Esophagus muscularis mucosa (tissue), 4 donors: Measurements from ENCODE around the gene LRRC75B. TPM values are rescaled to one million over a fixed set of nuclear protein-coding genes. Genes with fewer than 3 reads are reported as not detected.

Experiments
- DNase-seq: peaks from one replicate; pipeline ENCODE4 v3.0.0-alpha.2; 2017; ENCODE audit errors: extremely low spot score
- H3K27ac ChIP-seq, 4 donors: fragments of 200-600 bp; sonication (generic); replicated peaks in 1 of 4; 1 replicate in 3 of 4; 2 replicates in 1 of 4; pipeline ENCODE4 v1.5.1; 2016 to 2019; ENCODE audit warnings: mild to moderate bottlenecking in 1 of 4
- H3K27me3 ChIP-seq, 4 donors: fragments of 200-600 bp; sonication (generic); one replicate each; pipeline versions ENCODE4 v1.5.1 to v1.6.0; 2016 to 2019
- H3K36me3 ChIP-seq, 4 donors: fragments of 200-600 bp; sonication (generic); one replicate each; pipeline ENCODE4 v1.5.1; 2016 to 2019
- H3K4me1 ChIP-seq, 4 donors: fragments of 200-600 bp; sonication (generic); one replicate each; pipeline ENCODE4 v1.5.1; 2016 to 2019
- H3K4me3 ChIP-seq, 4 donors: fragments of 200-600 bp; sonication (generic); 1 replicate in 2 of 4; 2 replicates in 2 of 4; pipeline ENCODE4 v1.5.1; 2016 to 2019; ENCODE audit warnings: mild to moderate bottlenecking in 4 of 4, moderate library complexity in 1 of 4
- H3K9me3 ChIP-seq, 4 donors: fragments of 200-600 bp; sonication (generic); 1 replicate in 3 of 4; 2 replicates in 1 of 4; pipeline ENCODE4 v1.5.1; 2016 to 2019
- CTCF ChIP-seq, 3 experiments: fragments of 200-600 bp in 2 of 3; fragments of 450-650 bp in 1 of 3; sonication (generic) in 2 of 3; IDR thresholded peaks; one replicate each; pipeline ENCODE4 v1.5.1; 2017 to 2019; ENCODE audit warnings: antibody characterized with exemption in 3 of 3, mild to moderate bottlenecking in 2 of 3, moderate library complexity in 1 of 3
- EP300 ChIP-seq: sonication (generic); formaldehyde crosslinking; IDR thresholded peaks from one replicate; pipeline ENCODE4 v1.6.1; 2017; ENCODE audit warnings: antibody characterized with exemption
- POLR2A ChIP-seq: fragments of 450-650 bp; IDR thresholded peaks from one replicate; pipeline ENCODE4 v1.6.1; 2017; ENCODE audit warnings: antibody characterized with exemption, moderate library complexity, mild to moderate bottlenecking, low read depth
- POLR2AphosphoS5 ChIP-seq, 2 donors: sonication (generic); formaldehyde crosslinking; IDR thresholded peaks; one replicate each; pipeline ENCODE4 v1.6.1; 2017; ENCODE audit warnings: antibody characterized with exemption in 2 of 2
- WGBS: methylation state at CpG from one replicate; pipeline ENCODE4 v1.1.5; 2018; 5-methylcytosine and 5-hydroxymethylcytosine counted together
- intact Hi-C: fragments of 100-400 bp; cut with DNase I; formaldehyde crosslinking; loops from one replicate; pipeline ENCODE4 v1.15.1; 2023
- total RNA-seq, 4 donors: library from RNA; depleted of rRNA; stranded (reverse); fragments of >200 nt; gene quantifications; one replicate each; pipeline versions ENCODE4 v1.1.0 to v1.2.1, GENCODE V29; 2016

The LRRC75B gene
- total RNA-seq, 4 donors from 2014 or later = 11.3 to 22.1 (median 18.1) TPM

- intact Hi-C loops = no loop called here
- Histone ChIP-seq H3K27me3 (no peaks in the 10 kb centered on the region), H3K9me3 (no peaks in the 10 kb centered on the region), H3K4me3 (no peak overlapping the region), H3K27ac (peak overlapping the region in 2 of 4 donors; percentile 55 to 73), H3K4me1 (peaks cover 57 to 94% (median 80%) of the 10 kb centered on the region in 4 donors), H3K36me3 (peaks cover 8 to 55% (median 37%) of the 10 kb centered on the region in 4 donors)
- TF ChIP-seq EP300 = no peak
- TF ChIP-seq CTCF (IDR thresholded peaks at IDR 0.05) = no peak
- TF ChIP-seq POLR2AphosphoS5 (IDR thresholded peaks at IDR 0.05) = no peak
- no peak for TF ChIP-seq POLR2A
- DNase-seq = no peak
- WGBS = 92% methylated on average over 2 of the region's 2 CpGs
Observed at GRCh38 chr22:24563246-24563645, 29.6 kb downstream of the LRRC75B start.

- Histone ChIP-seq H3K4me3 (no peak overlapping the region), H3K27ac (no peak overlapping the region), H3K36me3 (peaks cover 10 to 47% (median 39%) of the 10 kb centered on the region in 4 donors), H3K27me3 (no peaks in the 10 kb centered on the region), H3K4me1 (peaks cover 46 to 77% (median 66%) of the 10 kb centered on the region in 4 donors), H3K9me3 (no peaks in the 10 kb centered on the region)
- TF ChIP-seq POLR2A = no peak
- TF ChIP-seq POLR2AphosphoS5 (IDR thresholded peaks at IDR 0.05) = no peak
- TF ChIP-seq CTCF (IDR thresholded peaks at IDR 0.05) = no peak
- TF ChIP-seq EP300 = no peak
- intact Hi-C loops = no loop called here
- no peak for DNase-seq
- WGBS = 57% methylated on average over 4 of the region's 4 CpGs
Observed at GRCh38 chr22:24559471-24559870, 33.4 kb downstream of the LRRC75B start.

DNA sequence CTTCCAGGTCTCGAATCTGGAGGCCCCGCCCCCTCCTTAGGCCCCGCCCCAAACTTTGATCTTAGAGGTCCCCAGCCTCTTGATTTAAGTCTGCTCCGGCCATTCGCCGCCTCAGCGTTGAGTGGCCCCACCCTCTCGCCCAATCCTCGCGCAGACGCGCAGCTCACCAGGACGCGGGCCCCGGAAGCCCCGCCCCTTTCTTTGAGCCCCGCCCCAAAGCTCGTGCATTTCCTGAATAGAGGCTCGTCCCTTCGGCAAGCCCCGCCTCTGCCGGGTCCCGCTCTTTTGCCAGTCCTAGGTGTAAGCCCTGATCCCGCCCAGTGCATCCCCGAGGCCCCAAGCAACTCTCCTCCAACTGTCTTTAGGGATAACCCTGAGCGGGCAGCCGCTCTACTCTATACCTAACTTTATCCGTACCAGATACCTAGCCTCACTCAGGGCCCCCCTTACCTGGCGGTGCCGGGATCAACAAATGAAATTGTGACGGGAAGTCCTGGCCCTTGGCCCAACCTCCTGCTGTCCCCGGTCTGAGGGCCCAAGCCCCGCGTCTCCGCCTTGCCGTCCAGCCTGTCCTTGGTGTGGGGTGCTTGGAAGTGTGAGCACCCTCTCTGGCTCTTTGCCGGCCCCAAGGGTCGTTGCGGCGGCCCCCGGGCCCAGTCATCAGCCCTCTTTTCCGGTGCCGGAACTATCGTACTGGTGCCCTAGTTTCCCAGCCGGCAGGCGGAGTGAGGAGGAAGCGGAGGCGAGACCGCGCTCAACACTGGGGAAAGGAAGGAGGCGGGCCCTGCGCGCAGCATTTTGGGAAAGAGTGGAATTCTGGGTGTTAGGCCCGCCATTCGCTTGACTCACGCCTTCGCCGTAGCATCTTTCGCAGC is 37.5 kb downstream of the LRRC75B start, which contains the start of gene SNRPD3:
Gene SNRPD3, plus strand, starts transcription at position 835 of the 875 bp plus-strand sequence. CDS start 1,676 bp downstream, outside the sequence.
- Histone ChIP-seq H3K27me3 (no peaks in the 10 kb centered on the region), H3K4me1 (peaks cover 63 to 77% (median 74%) of the 10 kb centered on the region in 4 donors), H3K36me3 (peaks cover 5 to 33% (median 23%) of the 10 kb centered on the region in 4 donors), H3K4me3 (peak within 1 kb of the TSS; percentile 73 to 97 (median 91)), H3K27ac (peak within 1 kb of the TSS; percentile 94 to 98 (median 96)), H3K9me3 (no peaks in the 10 kb centered on the region)
- WGBS = 2% methylated on average over 20 of the region's 59 CpGs
- intact Hi-C loops = no loop called here
- DNase-seq = peak; percentile 100
- peak; percentile 36 for TF ChIP-seq POLR2A
- peak; percentile 92 to 96 for TF ChIP-seq POLR2AphosphoS5 (IDR thresholded peaks at IDR 0.05)
- TF ChIP-seq EP300 = peak; percentile 40
- TF ChIP-seq CTCF (IDR thresholded peaks at IDR 0.05) = peak in 2 of 3 experiments; percentile 19 to 36

- no CpG with 5 or more reads among the region's 64 CpGs for WGBS
- H3K4me3 ChIP-seq = peak within 1 kb of the TSS; percentile 73 to 97 (median 91)
- no peak for DNase-seq
Observed at GRCh38 chr22:24554313-24555164, 38.3 kb downstream of the LRRC75B start, which contains the start of gene GUCD1. GUCD1 (minus strand) TSS chr22:24555138; CDS start chr22:24554991, 147 bp downstream.

More at GRCh38 chr22:24554313-24555164, 38.3 kb downstream of the LRRC75B start, which contains the start of gene GUCD1:
- no peak for TF ChIP-seq CTCF (IDR thresholded peaks at IDR 0.05)
- peak; percentile 68 to 89 for TF ChIP-seq POLR2AphosphoS5 (IDR thresholded peaks at IDR 0.05)
- peak; percentile 75 for TF ChIP-seq POLR2A
- TF ChIP-seq EP300 = no peak
- Histone ChIP-seq H3K9me3 (no peaks in the 10 kb centered on the region), H3K4me1 (peaks cover 66 to 83% (median 70%) of the 10 kb centered on the region in 4 donors), H3K27ac (peak within 1 kb of the TSS; percentile 94 to 98 (median 96)), H3K36me3 (peaks cover 5 to 32% (median 26%) of the 10 kb centered on the region in 4 donors), H3K27me3 (no peaks in the 10 kb centered on the region)
- intact Hi-C loops = no loop called here
